ENCODE results near the gene LSR. TPM values are rescaled to one million over a fixed set of nuclear protein-coding genes. Genes with fewer than 3 reads are reported as not detected.

The LSR gene
- polyA plus RNA-seq (2011; rRNA removed) (0.32 and 0.33 TPM in 2 replicates), polyA minus RNA-seq (2011; rRNA and poly(A)+ RNA removed) (not detected in 2 replicates)

GRCh38 chr19:35248310-35249145 lies at the start of gene LSR:
Gene LSR (plus strand): TSS chr19:35249002. CDS start chr19:35249023, 21 bp downstream.
- DNase-seq (ENCODE audit: low read depth, low spot score): no peak
- Histone ChIP-seq H3K9me3 (ENCODE audit: control insufficient read depth, insufficient read depth, low read length) (no peaks in the 10 kb centered on the region), H3K27ac (ENCODE audit: low read depth, low read length) (no peak within 1 kb of the TSS), H3K4me3 (ENCODE audit: low read depth, low read length) (no peak within 1 kb of the TSS), H3K27me3 (ENCODE audit: control insufficient read depth, insufficient read depth, low read length) (peaks cover 37% of the 10 kb centered on the region)
- CTCF ChIA-PET: no interaction called here
- POLR2A ChIA-PET: no interaction called here
- no peak for TF ChIP-seq CTCF (IDR thresholded peaks at IDR 0.05; ENCODE audit: low read depth, low read length)

GRCh38 chr19:35199481-35199880 lies 49.3 kb upstream of the LSR start:
- DNase-seq (ENCODE audit: low read depth, low spot score): no peak
- ChIA-PET POLR2A (no interaction called here), CTCF (no interaction called here)
- Histone ChIP-seq H3K27ac (ENCODE audit: low read depth, low read length) (no peak overlapping the region), H3K9me3 (ENCODE audit: control insufficient read depth, insufficient read depth, low read length) (no peaks in the 10 kb centered on the region), H3K4me3 (ENCODE audit: low read depth, low read length) (no peak overlapping the region), H3K27me3 (ENCODE audit: control insufficient read depth, insufficient read depth, low read length) (peaks cover 6% of the 10 kb centered on the region)
- no peak for TF ChIP-seq CTCF (IDR thresholded peaks at IDR 0.05; ENCODE audit: low read depth, low read length)

GRCh38 chr19:35202722-35203688 lies 45.8 kb upstream of the LSR start:
- CTCF ChIA-PET: no interaction called here
- TF ChIP-seq CTCF (IDR thresholded peaks at IDR 0.05; ENCODE audit: low read depth, low read length): no peak
- peaks cover 7% of the 10 kb centered on the region for H3K27me3 ChIP-seq (ENCODE audit: control insufficient read depth, insufficient read depth, low read length)
- H3K4me3 ChIP-seq (ENCODE audit: low read depth, low read length): no peak overlapping the region
- no peak for DNase-seq (ENCODE audit: low read depth, low spot score)
- POLR2A ChIA-PET: no interaction called here
- H3K9me3 ChIP-seq (ENCODE audit: control insufficient read depth, insufficient read depth, low read length): no peaks in the 10 kb centered on the region
- no peak overlapping the region for H3K27ac ChIP-seq (ENCODE audit: low read depth, low read length)

GRCh38 chr19:35204799-35205732 lies 43.7 kb upstream of the LSR start:
- ChIA-PET POLR2A (interaction anchor here (0.6 kb wide), 1 partner anchor 162 kb away, joined by 5 read pairs; no protein-coding TSS in a partner anchor), CTCF (no interaction called here)
- H3K9me3 ChIP-seq (ENCODE audit: control insufficient read depth, insufficient read depth, low read length): no peaks in the 10 kb centered on the region
- no peak for TF ChIP-seq CTCF (IDR thresholded peaks at IDR 0.05; ENCODE audit: low read depth, low read length)
- H3K4me3 ChIP-seq (ENCODE audit: low read depth, low read length): no peak overlapping the region
- H3K27me3 ChIP-seq (ENCODE audit: control insufficient read depth, insufficient read depth, low read length): peaks cover 3% of the 10 kb centered on the region
- no peak for DNase-seq (ENCODE audit: low read depth, low spot score)
- no peak overlapping the region for H3K27ac ChIP-seq (ENCODE audit: low read depth, low read length)

Measured in AG04450 (cell line).